HEK293 (cell line): ENCODE results near the gene LBHD2.

Experiments
- CTCF ChIA-PET: fragments of 350-600 bp; formaldehyde crosslinking; extraction: SDS; loops from one replicate; lab custom pipeline; 2021; ENCODE audit warnings: antibody characterized with exemption; lab: Yijun Ruan, JAX
- POLR2A ChIA-PET: fragments of 300-600 bp; formaldehyde crosslinking; extraction: SDS; loops from one replicate; lab custom pipeline; 2020; ENCODE audit warnings: antibody characterized with exemption, inconsistent platforms; lab: Yijun Ruan, JAX
- H3K27ac ChIP-seq: fragments of 200-500 bp; sonication (Bioruptor generic); 2 replicates; pipeline ENCODE4 v1.5.1; 2014; ENCODE audit warnings: low read depth, low read length, control low read depth, inconsistent platforms; ENCODE audit errors: extremely low read depth
- H3K36me3 ChIP-seq, 2 experiments: fragments of 200-500 bp in 1 of 2; sonication (Bioruptor generic) in 1 of 2; 1 replicate in 1 of 2; 2 replicates in 1 of 2; pipeline ENCODE4 v1.5.1; 2014 to 2017; ENCODE audit warnings: inconsistent platforms in 2 of 2, low read length in 2 of 2; ENCODE audit not compliant: control insufficient read depth in 2 of 2, insufficient read depth in 1 of 2
- H3K4me1 ChIP-seq: fragments of 200-500 bp; sonication (Bioruptor generic); 2 replicates; pipeline ENCODE4 v1.5.1; 2014; ENCODE audit warnings: mild to moderate bottlenecking, low read length, inconsistent platforms; ENCODE audit not compliant: control insufficient read depth, insufficient read depth
- H3K4me3 ChIP-seq: 2 replicates; pipeline ENCODE4 v1.5.1; 2011; ENCODE audit warnings: low read depth, mild to moderate bottlenecking, control low read depth, low read length, moderate library complexity
- H3K9me3 ChIP-seq: fragments of 200-500 bp; sonication (Bioruptor generic); 2 replicates; pipeline ENCODE4 v1.5.1; 2014; ENCODE audit warnings: low read depth, low read length, inconsistent platforms; ENCODE audit not compliant: control insufficient read depth, insufficient read depth
- KLF1 ChIP-seq: fragments of 450-650 bp; formaldehyde crosslinking; IDR thresholded peaks from 2 replicates; pipeline ENCODE4 v1.5.1; 2016; ENCODE audit warnings: missing biosample characterization, missing genetic modification characterization
- OSR2 ChIP-seq: fragments of 450-650 bp; formaldehyde crosslinking; IDR thresholded peaks from 2 replicates; pipeline ENCODE4 v1.5.1; 2016; ENCODE audit warnings: missing biosample characterization, missing genetic modification characterization
- REPIN1 ChIP-seq: fragments of 450-650 bp; formaldehyde crosslinking; IDR thresholded peaks from 2 replicates; pipeline ENCODE4 v1.5.1; 2017; ENCODE audit warnings: missing biosample characterization, missing genetic modification characterization, low read depth
- TCF7L2 ChIP-seq: IDR thresholded peaks from 2 replicates; pipeline ENCODE4 v1.6.1; 2011; ENCODE audit warnings: low read depth, mild to moderate bottlenecking, inconsistent platforms, low read length, moderate library complexity, borderline replicate concordance
- ZNF19 ChIP-seq: fragments of 450-650 bp; formaldehyde crosslinking; IDR thresholded peaks from 2 replicates; pipeline ENCODE4; 2016; ENCODE audit warnings: missing biosample characterization, missing genetic modification characterization, low read depth
- ZNF248 ChIP-seq: fragments of 450-650 bp; formaldehyde crosslinking; IDR thresholded peaks from 2 replicates; pipeline ENCODE4 v1.5.1; 2017; ENCODE audit warnings: missing biosample characterization, missing genetic modification characterization
- ZNF280D ChIP-seq: fragments of 450-650 bp; formaldehyde crosslinking; IDR thresholded peaks from 2 replicates; pipeline ENCODE4 v1.5.1; 2016; ENCODE audit warnings: missing biosample characterization, missing genetic modification characterization
- ZNF404 ChIP-seq: fragments of 450-650 bp; formaldehyde crosslinking; IDR thresholded peaks from 2 replicates; pipeline ENCODE4 v1.5.1; 2017; ENCODE audit warnings: missing biosample characterization, missing genetic modification characterization
- ZNF501 ChIP-seq: fragments of 450-650 bp; formaldehyde crosslinking; IDR thresholded peaks from 2 replicates; pipeline ENCODE4 v1.5.1; 2016; ENCODE audit warnings: missing biosample characterization, missing genetic modification characterization
- ZNF621 ChIP-seq: fragments of 450-650 bp; formaldehyde crosslinking; IDR thresholded peaks from 2 replicates; pipeline ENCODE4 v1.5.1; 2017; ENCODE audit warnings: missing biosample characterization, missing genetic modification characterization
- TF ChIP-seq, protein P1 (sequence below): fragments of 450-650 bp; formaldehyde crosslinking; IDR thresholded peaks from 2 replicates; pipeline ENCODE4 v1.5.1; 2016; ENCODE audit warnings: missing biosample characterization, missing genetic modification characterization, low read depth
- TF ChIP-seq, protein P2 (sequence below): fragments of 450-650 bp; formaldehyde crosslinking; IDR thresholded peaks from 2 replicates; pipeline ENCODE4 v1.5.1; 2016; ENCODE audit warnings: missing biosample characterization, missing genetic modification characterization, borderline replicate concordance

The LBHD2 gene

DNA sequence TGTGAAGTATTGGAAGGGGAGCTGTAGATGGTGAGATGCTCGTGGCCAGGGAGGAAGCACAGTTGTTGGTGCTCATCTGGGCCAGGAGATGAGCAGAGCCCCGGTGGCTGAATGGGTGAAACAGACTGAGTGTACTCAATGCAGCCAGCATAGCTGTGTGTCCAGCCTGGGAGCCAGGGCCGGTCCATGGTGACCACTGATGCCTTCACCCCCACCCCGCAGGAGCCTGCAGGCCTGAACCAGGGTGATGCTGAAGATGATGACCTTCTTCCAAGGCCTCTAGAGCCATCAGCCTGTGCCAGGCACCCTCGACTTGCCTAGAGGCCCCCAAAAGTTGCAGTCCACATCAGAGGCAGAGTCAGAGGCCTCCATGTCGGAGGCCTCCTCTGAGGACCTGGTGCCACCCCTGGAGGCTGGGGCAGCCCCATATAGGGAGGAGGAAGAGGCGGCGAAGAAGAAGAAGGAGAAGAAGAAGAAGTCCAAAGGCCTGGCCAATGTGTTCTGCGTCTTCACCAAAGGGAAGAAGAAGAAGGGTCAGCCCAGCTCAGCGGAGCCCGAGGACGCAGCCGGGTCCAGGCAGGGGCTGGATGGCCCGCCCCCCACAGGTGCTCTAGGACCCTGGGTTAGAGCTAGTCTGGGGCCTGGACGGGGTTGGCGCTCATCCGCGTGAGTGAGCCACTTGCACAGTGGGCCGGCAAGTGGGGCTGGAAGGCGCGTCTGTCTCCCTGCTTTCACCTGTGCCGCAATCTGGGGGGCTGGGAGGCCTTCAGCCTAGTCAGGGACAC, 42.3 kb downstream of the LBHD2 start:
- H3K36me3 ChIP-seq: peaks cover 0 to 4% of the 10 kb centered on the region in 2 experiments; a peak in 1 of 3 replicates
- CTCF ChIA-PET: interaction anchor here (0.7 to 1.4 kb wide), 2 partner anchors 14 to 21 kb away, joined by 3 read pairs; no protein-coding TSS in a partner anchor
- H3K4me1 ChIP-seq: peaks cover 18% of the 10 kb centered on the region
- no peak for TF ChIP-seq TCF7L2
- TF ChIP-seq ZNF19 (tag by site-specific recombination): no peak
- TF ChIP-seq, protein P1, sequence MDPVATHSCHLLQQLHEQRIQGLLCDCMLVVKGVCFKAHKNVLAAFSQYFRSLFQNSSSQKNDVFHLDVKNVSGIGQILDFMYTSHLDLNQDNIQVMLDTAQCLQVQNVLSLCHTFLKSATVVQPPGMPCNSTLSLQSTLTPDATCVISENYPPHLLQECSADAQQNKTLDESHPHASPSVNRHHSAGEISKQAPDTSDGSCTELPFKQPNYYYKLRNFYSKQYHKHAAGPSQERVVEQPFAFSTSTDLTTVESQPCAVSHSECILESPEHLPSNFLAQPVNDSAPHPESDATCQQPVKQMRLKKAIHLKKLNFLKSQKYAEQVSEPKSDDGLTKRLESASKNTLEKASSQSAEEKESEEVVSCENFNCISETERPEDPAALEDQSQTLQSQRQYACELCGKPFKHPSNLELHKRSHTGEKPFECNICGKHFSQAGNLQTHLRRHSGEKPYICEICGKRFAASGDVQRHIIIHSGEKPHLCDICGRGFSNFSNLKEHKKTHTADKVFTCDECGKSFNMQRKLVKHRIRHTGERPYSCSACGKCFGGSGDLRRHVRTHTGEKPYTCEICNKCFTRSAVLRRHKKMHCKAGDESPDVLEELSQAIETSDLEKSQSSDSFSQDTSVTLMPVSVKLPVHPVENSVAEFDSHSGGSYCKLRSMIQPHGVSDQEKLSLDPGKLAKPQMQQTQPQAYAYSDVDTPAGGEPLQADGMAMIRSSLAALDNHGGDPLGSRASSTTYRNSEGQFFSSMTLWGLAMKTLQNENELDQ: no peak
- TF ChIP-seq OSR2 (tag by site-specific recombination): no peak
- no peak for TF ChIP-seq ZNF248 (tag by site-specific recombination)
- TF ChIP-seq, protein P2, sequence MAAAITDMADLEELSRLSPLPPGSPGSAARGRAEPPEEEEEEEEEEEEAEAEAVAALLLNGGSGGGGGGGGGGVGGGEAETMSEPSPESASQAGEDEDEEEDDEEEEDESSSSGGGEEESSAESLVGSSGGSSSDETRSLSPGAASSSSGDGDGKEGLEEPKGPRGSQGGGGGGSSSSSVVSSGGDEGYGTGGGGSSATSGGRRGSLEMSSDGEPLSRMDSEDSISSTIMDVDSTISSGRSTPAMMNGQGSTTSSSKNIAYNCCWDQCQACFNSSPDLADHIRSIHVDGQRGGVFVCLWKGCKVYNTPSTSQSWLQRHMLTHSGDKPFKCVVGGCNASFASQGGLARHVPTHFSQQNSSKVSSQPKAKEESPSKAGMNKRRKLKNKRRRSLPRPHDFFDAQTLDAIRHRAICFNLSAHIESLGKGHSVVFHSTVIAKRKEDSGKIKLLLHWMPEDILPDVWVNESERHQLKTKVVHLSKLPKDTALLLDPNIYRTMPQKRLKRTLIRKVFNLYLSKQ (tag by site-specific recombination): no peak
- TF ChIP-seq KLF1 (tag by site-specific recombination): no peak
- no peaks in the 10 kb centered on the region for H3K9me3 ChIP-seq
- no peak overlapping the region for H3K27ac ChIP-seq
- no peak overlapping the region for H3K4me3 ChIP-seq
- POLR2A ChIA-PET: no interaction called here

GRCh38 chr14:103126873-103127304, 42.9 kb downstream of the LBHD2 start:
- TF ChIP-seq ZNF621 (no peak), ZNF404 (tag by site-specific recombination) (no peak), REPIN1 (tag by site-specific recombination) (no peak)
- POLR2A ChIA-PET: no interaction called here
- H3K27ac ChIP-seq: no peak overlapping the region
- no peak overlapping the region for H3K4me3 ChIP-seq
- no peaks in the 10 kb centered on the region for H3K9me3 ChIP-seq
- H3K36me3 ChIP-seq: peaks cover 0 to 4% of the 10 kb centered on the region in 2 experiments; a peak in 1 of 3 replicates
- CTCF ChIA-PET: interaction anchor here (0.5 kb wide), 1 partner anchor 50 kb away, joined by 6 read pairs; no protein-coding TSS in a partner anchor
- H3K4me1 ChIP-seq: peaks cover 18% of the 10 kb centered on the region

- peaks cover 0 to 4% of the 10 kb centered on the region in 2 experiments; a peak in 1 of 3 replicates for H3K36me3 ChIP-seq
- no peak for TF ChIP-seq ZNF280D
- TF ChIP-seq ZNF501 (tag by site-specific recombination): no peak
- H3K9me3 ChIP-seq: no peaks in the 10 kb centered on the region
- CTCF ChIA-PET: interaction anchor here (0.5 kb wide), 1 partner anchor 51 kb away, joined by 6 read pairs; no protein-coding TSS in a partner anchor
- H3K27ac ChIP-seq: no peak overlapping the region
- no peak overlapping the region for H3K4me3 ChIP-seq
- peaks cover 14% of the 10 kb centered on the region for H3K4me1 ChIP-seq
- POLR2A ChIA-PET: no interaction called here
Observed at GRCh38 chr14:103127356-103127755, 43.3 kb downstream of the LBHD2 start.
